ENCODE data around the gene F12.

DNA sequence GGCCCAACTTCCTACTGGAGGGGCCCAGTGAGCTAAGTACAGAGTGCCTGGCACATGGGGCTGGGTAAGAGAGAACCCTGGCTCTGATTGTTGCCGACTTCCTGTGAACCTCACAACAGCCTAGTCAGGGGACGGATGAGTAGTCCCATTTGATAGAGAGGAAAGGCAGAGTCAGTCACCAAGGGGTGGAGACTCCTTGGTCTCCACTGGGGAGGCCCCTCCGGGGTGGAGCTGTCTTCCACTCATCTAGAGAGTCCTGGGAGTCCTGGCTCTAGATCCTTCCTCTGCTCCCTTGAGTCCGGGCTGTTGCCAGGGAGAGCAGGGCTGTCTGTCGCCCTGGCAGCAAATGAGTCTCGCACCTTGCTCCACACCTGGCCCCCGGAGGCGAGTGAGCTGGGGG lies 25.1 kb upstream of the F12 start:
- TF ChIP-seq, protein P1, sequence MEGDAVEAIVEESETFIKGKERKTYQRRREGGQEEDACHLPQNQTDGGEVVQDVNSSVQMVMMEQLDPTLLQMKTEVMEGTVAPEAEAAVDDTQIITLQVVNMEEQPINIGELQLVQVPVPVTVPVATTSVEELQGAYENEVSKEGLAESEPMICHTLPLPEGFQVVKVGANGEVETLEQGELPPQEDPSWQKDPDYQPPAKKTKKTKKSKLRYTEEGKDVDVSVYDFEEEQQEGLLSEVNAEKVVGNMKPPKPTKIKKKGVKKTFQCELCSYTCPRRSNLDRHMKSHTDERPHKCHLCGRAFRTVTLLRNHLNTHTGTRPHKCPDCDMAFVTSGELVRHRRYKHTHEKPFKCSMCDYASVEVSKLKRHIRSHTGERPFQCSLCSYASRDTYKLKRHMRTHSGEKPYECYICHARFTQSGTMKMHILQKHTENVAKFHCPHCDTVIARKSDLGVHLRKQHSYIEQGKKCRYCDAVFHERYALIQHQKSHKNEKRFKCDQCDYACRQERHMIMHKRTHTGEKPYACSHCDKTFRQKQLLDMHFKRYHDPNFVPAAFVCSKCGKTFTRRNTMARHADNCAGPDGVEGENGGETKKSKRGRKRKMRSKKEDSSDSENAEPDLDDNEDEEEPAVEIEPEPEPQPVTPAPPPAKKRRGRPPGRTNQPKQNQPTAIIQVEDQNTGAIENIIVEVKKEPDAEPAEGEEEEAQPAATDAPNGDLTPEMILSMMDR (IDR thresholded peaks at IDR 0.05; ENCODE audit: low read length) = no peak
- TF ChIP-seq EZH2 (IDR thresholded peaks at IDR 0.05; ENCODE audit: borderline replicate concordance, low read length) = no peak

Data from OCI-LY1 (cell line).